ENCODE results near the gene RGS19.

DNA sequence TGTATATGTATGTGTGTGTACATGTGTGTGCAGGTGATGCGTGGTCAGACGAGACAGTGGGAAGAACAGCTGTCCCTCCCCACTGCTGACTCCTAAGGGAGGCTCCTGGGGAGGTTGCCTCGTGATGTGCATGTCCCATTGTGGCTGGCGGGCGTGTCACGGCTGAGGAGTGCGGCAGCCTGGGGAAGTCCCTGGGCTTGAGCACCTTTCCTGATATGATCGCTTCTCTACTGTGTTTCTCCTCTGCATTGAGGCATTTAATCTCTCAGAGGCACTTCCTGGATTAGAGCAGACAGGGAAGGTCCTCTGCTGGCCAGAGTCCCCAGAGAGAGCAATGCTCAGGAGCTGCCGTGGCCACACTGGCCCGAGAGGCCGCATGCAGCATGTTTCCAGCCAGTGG lies 16.6 kb upstream of the RGS19 start:
- no peak for TF ChIP-seq EZH2 (IDR thresholded peaks at IDR 0.05; ENCODE audit: low read length)
- TF ChIP-seq, protein P1, sequence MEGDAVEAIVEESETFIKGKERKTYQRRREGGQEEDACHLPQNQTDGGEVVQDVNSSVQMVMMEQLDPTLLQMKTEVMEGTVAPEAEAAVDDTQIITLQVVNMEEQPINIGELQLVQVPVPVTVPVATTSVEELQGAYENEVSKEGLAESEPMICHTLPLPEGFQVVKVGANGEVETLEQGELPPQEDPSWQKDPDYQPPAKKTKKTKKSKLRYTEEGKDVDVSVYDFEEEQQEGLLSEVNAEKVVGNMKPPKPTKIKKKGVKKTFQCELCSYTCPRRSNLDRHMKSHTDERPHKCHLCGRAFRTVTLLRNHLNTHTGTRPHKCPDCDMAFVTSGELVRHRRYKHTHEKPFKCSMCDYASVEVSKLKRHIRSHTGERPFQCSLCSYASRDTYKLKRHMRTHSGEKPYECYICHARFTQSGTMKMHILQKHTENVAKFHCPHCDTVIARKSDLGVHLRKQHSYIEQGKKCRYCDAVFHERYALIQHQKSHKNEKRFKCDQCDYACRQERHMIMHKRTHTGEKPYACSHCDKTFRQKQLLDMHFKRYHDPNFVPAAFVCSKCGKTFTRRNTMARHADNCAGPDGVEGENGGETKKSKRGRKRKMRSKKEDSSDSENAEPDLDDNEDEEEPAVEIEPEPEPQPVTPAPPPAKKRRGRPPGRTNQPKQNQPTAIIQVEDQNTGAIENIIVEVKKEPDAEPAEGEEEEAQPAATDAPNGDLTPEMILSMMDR (optimal IDR thresholded peaks at IDR 0.05 in 1 of 3, IDR thresholded peaks at IDR 0.05 in 1 of 3, conservative IDR thresholded peaks at IDR 0.05 in 1 of 3; ENCODE audit: extremely low read depth in 1 of 3, insufficient read depth in 2 of 3, low read length in 3 of 3): no peak
